Measurements from ENCODE around the gene ADAMTSL3.

Gene ADAMTSL3

DNA sequence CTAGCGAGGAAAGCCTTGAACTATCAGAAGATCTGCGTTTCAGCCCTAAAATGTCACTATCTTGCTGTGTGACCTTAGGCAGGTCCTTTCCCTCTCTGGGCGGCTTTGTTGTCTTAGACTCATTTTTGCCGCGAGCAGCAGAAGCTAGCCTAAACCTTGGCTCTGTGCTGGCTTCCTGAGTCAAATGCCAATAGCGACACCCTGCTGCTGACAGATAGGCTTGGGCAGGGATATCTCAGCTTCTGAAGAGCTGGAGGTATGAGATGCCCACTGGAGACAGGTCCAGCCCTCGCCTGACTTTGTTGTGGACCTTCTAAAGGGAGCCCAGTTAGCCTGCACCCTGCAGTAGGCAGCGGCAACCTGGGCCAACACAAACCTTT is 1.3 kb downstream of the ADAMTSL3 start:
- DNase-seq: no peak

DNA sequence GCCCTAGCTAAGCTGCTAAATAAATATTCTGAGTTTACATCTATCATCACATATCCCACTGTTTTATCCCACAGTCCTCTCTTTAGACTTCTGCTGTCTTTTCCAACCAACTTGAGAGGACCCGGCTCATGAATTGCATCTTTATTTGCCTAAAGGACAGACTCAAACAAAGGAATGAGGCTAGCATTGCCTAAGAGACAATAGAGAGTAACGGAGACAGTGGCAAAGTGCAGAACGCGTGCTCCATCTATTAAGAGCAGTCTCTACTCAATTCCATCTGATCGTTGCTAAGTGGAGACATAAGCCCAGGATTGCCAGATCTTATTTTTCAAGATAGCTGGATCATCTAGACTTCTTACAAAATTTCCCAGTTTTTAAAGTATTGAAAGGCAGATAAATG is 2.3 kb downstream of the ADAMTSL3 start:
- no peak for DNase-seq

DNA sequence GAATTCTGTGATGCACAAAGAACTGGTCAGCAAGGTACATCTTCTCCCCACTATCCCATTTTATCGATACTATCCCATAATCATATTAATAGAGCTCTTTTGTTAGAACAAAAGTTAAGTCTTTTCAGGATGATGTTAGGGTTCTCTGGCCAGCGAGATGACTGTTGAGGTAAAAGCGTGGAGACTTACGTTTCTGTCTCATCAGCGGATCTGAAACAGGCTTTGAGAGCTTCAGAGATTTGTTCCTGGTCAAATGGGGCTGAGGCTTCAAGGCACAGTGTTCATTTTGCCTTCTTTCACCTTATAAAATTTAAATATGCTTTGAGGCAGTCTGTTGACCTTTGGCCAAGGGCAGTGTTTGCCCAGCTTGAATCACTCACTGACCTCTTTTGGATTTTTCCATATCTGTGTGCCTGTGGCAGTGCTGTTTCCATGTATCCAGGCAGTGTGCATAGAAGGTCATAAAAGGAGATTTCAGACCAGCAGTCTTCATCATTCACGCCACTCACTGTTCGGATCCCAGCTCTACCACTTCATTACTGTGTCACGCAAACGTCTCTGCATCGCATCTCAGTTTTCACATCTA is 3.1 kb downstream of the ADAMTSL3 start:
- DNase-seq: no peak

DNA sequence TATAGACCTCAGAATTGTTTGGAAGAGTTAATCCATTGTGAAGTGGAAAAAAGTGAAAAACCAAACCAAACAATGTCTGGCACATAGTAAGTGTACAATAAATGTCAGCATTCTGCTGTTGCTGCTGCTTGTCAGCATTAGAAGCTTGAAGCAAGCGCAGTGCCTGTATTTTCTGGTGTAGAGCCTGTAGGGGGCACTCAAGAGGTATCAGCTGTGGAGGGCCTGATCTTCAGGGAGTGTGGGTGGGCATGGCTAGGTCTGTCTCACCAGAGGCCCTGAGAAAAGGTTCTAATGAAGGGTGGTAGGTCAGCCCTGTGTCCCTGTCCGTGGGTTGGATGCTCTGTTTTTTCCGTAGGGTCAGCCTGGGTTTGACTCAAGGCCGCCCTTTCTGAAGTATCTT is 3.6 kb downstream of the ADAMTSL3 start:
- DNase-seq: peak; percentile 68

DNA sequence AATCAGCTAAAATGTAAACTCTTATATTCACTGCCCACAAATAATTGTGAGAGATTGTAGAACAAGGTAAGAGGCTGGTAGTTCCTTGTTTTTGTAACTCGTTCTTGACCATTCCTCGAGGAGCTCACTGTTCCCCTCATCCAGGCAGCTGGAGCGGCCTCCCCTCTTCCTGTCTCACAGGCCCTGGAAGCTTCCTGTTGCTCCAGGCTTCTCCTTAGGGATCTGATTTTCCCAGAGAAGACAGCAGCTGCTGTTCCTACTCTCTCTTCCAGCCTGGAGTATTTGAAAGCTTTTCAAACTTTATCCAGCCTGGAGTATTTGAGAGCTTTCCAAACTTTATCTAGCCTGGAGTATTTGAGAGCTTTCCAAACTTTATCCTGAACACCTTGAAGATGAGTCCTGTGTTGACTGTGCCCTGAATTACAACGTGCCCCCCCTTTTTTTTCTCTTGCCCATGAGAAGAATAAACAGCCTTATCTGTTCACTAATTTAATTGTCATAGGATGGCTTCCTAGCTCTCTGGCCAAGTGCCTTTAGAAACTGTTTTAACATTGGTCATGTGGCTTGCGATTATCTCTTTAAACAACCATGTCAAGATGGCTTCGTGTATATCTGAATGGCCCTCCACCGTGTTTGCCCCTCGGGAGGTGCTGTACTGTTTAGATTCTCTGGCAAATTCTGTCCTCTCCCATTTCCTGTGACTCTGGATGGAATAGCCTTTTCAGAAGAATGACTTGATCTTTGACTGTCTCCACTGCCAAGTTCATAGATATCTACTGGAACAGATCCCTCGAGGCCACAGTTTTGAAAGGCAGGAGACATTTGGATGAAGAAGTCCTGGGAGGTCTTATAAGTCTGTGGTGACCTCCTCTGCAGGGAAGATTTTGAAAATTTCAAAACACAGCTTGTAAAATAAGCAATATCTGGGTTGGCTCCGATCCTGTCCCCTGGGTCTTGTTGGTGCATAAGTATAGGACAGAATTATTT is 4.8 kb downstream of the ADAMTSL3 start:
- DNase-seq: no peak

DNA sequence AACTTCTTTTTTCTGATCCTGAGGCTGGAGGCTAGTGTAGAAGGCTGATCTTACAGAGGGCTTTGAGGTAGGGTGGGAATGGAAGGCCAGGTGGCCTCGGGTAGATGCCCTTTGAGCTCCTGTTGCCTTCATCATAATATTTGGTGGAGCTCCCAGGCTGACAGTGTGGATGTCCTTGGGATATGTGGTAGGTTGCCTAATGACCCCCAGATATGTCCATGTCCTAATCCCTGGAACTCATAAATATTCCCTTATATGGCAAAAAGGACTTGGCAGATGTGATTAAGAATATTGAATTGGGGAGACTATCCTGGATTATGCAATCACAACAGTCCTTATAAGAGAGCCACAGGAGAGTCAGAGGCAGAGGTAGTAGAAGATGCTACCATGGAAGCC is 5.5 kb downstream of the ADAMTSL3 start:
- DNase-seq: no peak

DNA sequence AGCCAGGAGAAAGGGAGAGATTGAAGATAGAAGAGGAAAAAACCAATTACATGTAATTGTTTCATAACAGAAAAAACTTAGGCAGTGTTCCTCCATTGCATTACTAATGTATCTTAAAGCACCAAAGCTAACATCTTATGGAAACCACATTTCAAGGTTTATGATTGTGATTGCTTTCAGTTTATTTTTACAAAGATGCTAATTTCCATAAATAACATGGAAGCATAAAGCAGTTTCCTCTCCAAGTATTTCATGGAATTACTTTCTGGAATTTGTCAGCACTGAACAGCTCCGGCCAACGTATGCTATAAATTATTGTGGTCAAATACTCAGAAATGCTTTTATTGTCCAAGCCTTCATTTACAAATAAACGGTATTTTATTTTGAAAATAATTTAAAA is 11.6 kb downstream of the ADAMTSL3 start:
- DNase-seq: no peak

DNA sequence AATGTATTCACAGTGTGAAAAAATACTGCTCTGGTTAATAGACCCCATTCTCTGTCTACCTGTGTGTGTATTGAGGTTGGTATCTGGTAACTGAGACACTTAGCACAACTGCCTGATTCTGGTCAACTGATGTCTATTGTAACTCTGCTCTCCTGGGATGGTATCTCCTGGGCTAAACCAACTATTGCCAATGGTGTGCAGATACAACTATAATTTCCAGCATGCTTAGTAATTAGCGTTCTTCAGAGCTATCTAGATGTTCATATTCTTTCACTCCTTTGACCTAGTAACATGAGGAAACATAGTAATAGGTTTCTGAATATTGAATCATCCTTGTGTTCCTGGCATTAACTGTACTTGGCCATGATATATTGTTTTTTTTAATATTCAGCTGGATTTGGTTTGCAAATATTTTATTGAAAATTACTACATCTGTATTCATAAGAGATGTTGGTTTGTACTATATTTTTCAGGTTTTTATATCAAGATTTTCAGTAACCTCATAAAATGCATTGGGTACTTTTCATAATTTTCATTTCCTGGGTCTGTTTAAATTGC is 16.8 kb downstream of the ADAMTSL3 start:
- DNase-seq: no peak

DNA sequence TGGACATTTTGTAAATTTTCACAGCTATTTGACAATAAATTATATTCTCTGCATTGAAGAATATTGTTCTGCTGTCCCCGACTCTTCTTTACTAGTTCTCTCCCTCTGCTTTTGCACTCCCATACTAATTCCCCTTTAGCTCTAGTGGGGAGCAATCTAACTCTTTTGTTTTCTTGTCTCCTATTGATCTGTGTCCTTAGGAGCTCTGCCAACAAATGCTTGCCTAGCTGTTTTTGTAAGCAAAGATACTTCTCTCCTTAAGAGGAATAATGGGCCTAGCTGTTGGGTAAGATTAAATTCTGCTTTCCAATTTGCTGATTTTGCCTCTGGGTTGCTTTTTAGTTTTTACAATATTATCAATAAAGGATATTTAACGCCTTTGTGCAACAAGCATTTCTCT is 17.7 kb downstream of the ADAMTSL3 start:
- no peak for DNase-seq

DNA sequence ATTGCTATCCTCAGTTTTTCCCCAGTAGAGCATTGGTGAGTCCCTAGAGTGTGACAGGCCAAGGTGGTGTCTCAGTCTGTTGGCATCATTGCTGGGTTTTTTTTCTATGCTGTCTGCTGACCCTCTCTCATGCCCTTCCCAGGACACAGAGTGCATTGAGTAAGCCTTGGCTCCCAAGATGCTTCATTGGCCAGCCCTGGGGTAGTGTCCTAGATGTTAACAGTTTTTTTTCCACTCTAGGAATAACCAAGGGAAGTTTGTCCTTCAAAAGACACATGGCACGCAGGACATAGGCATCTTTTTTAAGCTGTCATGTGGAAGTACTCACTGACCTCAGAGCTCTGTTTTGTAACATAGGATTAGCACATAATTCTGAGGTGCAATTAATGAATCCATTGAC is 19.5 kb downstream of the ADAMTSL3 start:
- no peak for DNase-seq

DNA sequence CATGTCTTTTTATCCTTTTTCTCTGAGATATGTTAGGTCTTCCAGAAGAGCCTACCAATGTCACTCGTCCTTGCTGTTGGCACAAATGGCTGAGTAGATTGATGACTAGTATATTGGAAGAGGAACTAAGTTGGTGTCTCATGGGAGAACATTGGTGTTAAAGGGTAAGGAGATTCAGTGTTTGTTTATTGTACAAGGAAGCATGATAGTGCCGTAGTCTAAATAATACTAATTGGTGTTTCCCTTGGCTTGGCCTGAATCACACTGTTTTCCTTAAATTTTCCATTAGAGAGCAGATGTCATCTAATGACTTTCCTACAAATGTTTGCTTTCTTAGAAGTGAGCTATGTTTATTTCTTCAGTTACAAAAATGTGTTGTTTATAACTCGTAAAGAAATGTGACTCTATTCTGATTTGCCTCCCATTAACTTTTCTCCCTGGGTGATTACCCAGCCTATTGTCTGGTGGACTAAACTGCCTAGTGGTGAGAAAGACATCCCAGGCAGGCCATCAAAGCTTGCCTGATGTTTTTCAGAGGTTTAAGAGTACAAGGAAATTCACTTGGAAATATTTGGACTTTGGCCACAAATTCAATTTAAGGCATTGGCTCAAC is 28.7 kb downstream of the ADAMTSL3 start:
- no peak for DNase-seq

DNA sequence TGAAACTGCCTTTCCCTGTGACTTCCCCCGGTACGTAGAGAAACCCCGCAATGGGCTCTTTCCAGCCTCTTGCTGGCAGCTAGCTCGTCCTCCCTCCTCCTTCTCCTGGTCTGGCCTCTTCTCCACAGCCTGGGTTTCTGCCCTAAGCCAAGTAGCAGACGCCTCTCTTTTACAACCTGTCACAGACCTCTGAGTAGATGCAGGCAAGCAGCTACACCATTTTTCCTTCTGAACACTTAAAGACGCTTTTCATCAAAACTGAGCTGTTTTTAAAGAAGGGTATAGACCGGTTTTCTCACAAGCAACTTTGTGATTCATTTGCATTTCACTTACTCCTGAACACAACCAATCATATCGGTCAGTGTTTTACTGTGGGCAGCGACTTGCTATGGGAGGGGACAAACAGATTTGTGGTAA is 32.0 kb downstream of the ADAMTSL3 start:
- DNase-seq: peak; percentile 87

DNA sequence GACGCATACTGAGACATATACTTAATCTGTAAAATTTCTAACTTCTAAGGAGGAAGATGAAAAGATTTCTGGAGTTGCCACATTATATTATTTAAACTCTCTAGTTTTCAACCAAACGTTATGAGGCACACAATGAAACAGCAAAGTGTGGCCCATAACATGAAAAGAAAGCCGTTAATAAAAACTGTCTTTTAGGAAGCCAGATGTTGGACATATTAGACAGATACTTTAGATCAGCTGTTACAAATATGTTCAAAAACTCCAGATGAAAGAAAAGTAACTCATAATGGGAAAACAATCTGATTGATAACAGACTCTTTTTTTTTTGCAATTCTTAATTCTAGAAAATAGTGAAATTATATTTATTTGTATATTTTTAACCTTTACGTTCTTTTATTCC is 34.3 kb downstream of the ADAMTSL3 start:
- no peak for DNase-seq

DNA sequence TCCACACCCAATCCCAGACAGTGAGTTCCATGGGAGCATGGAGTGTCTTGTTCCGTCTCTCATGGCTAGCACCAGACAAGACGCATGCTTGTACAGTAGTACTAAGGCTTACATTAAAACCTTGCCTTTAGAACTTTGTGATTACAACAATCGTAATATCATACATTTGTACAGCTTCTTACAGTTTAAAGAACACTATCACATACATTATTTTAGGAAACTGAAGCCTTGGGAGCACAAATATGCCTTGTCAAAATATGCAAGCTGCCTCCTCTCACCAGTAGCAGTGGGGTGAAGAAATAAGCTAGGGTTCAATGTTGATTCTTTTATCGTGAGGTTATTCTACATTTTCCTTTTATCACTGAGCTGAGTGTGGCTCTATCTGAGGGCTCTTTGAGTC is 36.8 kb downstream of the ADAMTSL3 start:
- no peak for DNase-seq

DNA sequence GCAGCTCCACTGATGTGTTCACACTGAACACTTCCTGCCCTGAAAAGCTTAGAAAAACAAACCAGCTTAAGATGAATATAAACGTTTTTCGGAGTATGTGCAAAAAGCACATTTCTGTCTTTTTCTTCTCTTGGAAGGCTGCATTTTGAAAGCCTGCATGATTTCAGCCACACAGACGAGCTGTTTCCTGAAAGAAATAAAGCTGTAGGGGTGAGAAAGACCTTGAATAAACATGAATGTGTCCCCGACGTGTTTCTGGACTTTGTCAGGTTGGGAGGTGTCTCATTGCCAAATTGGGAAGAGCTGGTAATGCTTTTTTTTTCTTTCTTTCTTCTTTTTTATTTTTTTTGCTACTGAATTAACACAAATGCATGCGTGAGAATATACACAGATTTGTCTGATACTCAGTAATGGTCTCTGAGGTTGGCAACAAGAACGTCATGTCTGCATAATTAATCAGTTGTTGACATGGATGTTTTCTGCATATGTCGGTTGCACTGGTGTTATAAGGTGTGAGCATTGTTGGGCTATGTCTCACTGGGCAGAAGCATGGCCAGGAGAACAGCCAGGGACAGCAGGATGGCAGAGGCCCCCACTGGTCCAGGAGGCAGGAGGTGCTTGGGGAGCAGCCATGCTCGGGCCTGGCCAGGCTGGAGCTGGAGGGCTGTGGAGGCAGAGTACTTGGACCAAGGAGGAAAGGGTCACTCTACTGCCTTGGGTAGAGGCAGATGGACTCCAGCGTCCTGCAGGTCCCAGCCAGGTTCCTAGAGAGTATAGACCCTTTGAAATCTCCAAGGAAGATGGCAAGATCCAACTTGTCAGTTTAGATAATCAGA is 39.0 kb downstream of the ADAMTSL3 start:
- DNase-seq: no peak

DNA sequence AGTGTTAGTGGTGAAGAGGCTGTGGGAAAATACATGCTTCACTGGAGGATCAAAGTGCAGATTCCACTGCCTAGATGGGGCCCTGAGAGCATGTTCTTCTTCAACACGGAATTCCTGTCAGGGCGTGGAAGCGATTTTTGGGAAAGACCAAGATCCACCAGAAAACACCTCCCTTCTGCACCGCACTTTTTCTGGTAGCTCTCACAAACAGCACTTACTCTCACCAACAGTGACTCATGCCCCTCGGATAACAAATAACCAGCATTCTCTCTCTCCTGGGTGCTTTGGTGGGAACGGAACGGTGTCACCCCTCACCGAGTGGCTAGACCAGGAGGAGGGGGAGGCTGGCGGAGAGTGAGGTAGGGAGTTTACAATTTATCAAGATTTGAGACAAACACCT is 40.1 kb downstream of the ADAMTSL3 start:
- DNase-seq: peak; percentile 95

DNA sequence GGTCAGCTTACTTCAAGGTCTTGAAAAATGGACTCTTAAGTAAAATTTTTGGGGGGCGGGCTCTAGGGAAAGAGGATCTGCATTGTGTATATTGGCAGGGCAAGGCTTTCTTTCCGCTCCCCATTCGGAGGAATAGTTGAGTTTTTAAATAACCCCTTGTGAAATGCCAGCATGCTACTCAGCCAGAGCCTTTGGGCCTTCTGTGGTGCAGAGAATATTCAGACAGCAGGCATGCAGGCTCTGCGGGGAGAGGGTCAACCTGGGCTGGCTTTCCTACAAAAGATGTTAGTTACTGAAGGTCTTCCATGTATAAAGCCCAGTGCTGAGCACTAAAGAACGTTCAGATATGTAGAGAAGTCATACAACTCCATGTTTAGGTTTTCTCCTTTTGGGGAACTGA is 40.6 kb downstream of the ADAMTSL3 start:
- peak; percentile 68 for DNase-seq

DNA sequence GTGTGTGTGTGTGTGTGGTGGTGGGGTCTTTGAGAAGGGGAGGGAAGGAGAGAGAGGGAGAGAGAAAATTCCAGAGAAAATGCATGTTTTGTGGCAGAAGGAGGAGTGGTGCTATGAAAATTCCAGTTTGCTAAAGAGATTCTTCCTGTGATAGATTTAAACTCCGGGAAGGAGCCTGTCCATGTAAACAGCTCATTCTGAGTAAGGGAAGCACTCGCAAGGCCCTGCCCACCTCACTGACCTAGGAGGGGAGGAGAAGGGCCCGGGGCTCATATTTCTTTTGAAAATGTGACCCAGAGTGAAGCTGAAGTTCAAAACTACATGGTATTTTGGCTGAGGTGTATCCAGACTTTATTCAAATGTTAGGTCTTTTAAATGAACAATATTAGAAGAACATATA is 41.3 kb downstream of the ADAMTSL3 start:
- peak; percentile 80 for DNase-seq

DNA sequence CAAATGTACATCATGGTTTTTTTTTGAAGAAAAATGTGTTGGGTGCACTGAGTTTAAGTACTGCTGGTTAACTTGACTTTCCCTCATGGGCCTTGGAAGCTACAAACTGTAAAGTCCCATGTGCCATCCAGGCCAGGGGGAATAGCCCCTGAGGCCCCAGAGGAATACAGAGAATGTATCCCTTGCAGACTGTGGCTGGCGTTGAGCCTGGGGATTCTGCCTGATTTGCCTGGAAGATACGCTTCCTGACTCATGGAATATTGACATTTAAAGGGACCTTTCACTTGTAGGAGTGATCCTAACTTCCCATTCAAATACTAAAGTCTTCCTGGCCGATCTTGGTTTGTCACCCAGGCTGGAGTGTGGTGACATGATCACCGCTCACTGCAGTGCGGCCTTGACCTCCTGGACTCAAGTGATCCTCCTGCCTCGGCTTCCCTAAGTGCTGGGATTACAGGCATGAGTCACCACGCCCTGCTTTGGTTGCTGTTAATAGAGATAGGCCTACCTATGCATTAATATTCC is 42.0 kb downstream of the ADAMTSL3 start:
- DNase-seq: peak; percentile 76

DNA sequence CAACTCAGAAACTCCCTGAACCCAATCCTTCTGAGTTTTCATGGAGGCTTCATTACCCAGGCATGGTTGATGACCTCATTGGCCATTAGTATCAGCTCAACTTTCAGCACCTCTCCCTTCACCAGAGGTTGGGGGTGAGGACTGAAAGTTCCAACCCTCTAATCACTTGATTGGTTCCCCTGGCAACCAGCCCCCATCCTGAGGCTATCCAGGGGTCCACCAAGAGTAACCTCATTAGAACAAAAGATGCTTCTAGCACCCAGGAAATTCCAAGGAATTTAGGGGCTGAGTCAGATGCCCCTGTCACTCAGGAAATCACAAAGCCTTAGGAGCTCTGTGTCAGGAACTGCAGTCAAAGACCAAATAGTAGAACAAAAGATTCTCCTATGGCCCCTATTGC is 43.8 kb downstream of the ADAMTSL3 start:
- DNase-seq: no peak

DNA sequence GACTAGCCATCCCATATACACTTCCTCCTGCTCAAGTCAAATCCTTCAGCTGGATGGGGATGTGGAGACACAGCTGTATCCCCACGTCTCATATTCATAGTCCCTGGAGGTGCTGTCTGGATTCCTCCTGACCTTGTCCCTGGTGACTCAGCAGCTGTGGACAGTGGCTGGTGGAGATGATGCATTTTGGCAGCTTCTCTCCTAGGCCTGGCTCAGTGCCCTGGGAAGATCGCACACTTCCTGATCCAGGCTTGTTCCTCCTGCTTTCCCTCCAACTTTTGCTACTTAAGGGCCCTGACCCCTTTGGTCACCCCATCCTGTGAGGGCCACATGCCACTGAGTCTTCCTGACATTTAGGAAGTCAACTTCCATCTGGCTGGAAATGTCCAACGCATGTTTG is 44.4 kb downstream of the ADAMTSL3 start:
- DNase-seq: peak; percentile 63

DNA sequence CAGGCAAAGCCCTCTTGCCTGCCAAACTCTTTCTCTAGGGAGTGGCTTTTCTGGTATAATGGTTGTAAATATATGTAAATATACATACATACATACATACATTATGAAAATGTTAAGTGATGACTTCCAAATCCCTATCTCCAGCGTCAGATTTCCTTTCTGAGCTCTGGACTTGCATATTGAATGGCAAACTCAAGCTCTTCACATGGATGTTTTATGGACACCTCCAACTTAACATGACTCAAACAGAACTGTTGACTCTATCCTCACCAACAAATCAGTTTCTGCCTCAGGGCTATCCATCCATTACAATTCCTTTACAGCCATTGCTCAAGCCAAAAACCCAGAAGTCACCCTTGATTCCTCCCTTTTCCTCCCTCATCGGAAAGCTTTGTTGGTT is 45.1 kb downstream of the ADAMTSL3 start:
- DNase-seq: no peak

DNA sequence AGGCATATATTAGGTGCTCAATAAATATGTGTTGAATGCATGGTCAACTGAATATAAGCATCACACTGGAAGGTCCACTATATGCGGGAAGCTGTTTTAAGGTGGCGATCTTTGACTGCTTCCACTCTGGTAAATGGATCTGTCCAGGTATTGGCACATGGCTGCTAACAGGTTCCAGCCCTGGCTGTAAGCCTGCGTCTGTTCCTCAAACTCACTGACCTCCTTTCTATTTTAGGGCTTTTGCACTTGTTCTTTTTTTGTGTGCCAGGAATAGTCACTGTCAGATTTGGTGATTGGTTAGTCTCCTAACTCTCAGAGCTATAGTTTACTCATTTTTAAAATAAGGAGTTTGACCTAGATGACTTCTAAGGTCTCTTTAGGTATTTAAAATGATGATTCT is 46.2 kb downstream of the ADAMTSL3 start:
- no peak for DNase-seq
